Upper lobe of right lung (tissue), 1 donor: ENCODE results near the gene TM9SF4. TPM values are rescaled to one million over a fixed set of nuclear protein-coding genes. Genes with fewer than 3 reads are reported as not detected.
A peak's percentile ranks its signal among the peaks of the same experiment; 100 is the strongest.

ENCODE experiments used
- ATAC-seq: fragments of 200-7000 bp; cut with Tn5 transposase; one replicate; pipeline ENCODE4 v1.9.1; 2020; ENCODE audit warnings: mild to moderate bottlenecking, moderate library complexity
- DNase-seq: peaks from one replicate; pipeline ENCODE4 v3.0.0-alpha.2; 2020
- H3K27ac ChIP-seq: fragments of 200-600 bp; one replicate; pipeline ENCODE4 v1.8.0; 2022
- H3K27me3 ChIP-seq: fragments of 200-600 bp; one replicate; pipeline ENCODE4 v1.8.0; 2022; ENCODE audit warnings: mild to moderate bottlenecking
- H3K36me3 ChIP-seq: fragments of 200-600 bp; one replicate; pipeline ENCODE4 v1.8.0; 2022
- H3K4me1 ChIP-seq: fragments of 200-600 bp; one replicate; pipeline ENCODE4 v1.8.0; 2022
- H3K4me3 ChIP-seq: fragments of 200-600 bp; one replicate; pipeline ENCODE4 v1.8.0; 2022; ENCODE audit warnings: mild to moderate bottlenecking
- H3K9me3 ChIP-seq: fragments of 200-600 bp; one replicate; pipeline ENCODE4 v1.8.0; 2022
- CTCF ChIP-seq: fragments of 200-600 bp; IDR thresholded peaks from one replicate; pipeline ENCODE4 v1.8.0; 2022; ENCODE audit warnings: antibody characterized with exemption
- intact Hi-C: fragments of 100-400 bp; cut with DNase I; formaldehyde crosslinking; loops from one replicate; pipeline ENCODE4 v1.11.0; 2022
- total RNA-seq: library from RNA; stranded (reverse); fragmentation: NEBNext Ultra II Directional; extraction: Animal tissue kit (Norgen Biotek cat#: 25700); gene quantifications from one replicate; pipeline ENCODE4 v1.2.1, GENCODE V29; 2021
- donor health status: DM: no; HTN: yes; CAD: no; lungs with severe emphysema.

TM9SF4 gene
- total RNA-seq, 1 donor from 2014 or later, result 49.2 TPM

- no peak for TF ChIP-seq CTCF
- DNase-seq, result no peak
- Histone ChIP-seq H3K4me1 (peaks cover 66% of the 10 kb centered on the region), H3K27ac (peak overlapping the region; percentile 92), H3K9me3 (no peaks in the 10 kb centered on the region), H3K36me3 (peaks cover 12% of the 10 kb centered on the region), H3K4me3 (peak overlapping the region; percentile 99), H3K27me3 (no peaks in the 10 kb centered on the region)
- no peak for ATAC-seq
- intact Hi-C loops, result no loop called here
Measured at GRCh38 chr20:32205843-32206759, 96.6 kb downstream of the TM9SF4 start.

- H3K27me3 ChIP-seq, result no peaks in the 10 kb centered on the region
- H3K4me1 ChIP-seq, result peaks cover 57% of the 10 kb centered on the region
- ATAC-seq (peak; percentile 0), DNase-seq (no peak)
- no peaks in the 10 kb centered on the region for H3K9me3 ChIP-seq
- H3K4me3 ChIP-seq, result peak overlapping the region; percentile 99
- peak overlapping the region; percentile 92 for H3K27ac ChIP-seq
- H3K36me3 ChIP-seq, result peaks cover 12% of the 10 kb centered on the region
- intact Hi-C loops, result no loop called here
- no peak for TF ChIP-seq CTCF
Measured at GRCh38 chr20:32206760-32207625, 97.5 kb downstream of the TM9SF4 start.

- intact Hi-C loops, result no loop called here
- no peak for TF ChIP-seq CTCF
- peaks cover 16% of the 10 kb centered on the region for H3K36me3 ChIP-seq
- ATAC-seq (peak; percentile 97), DNase-seq (peak; percentile 96)
- no peaks in the 10 kb centered on the region for H3K9me3 ChIP-seq
- peaks cover 49% of the 10 kb centered on the region for H3K4me1 ChIP-seq
- no peaks in the 10 kb centered on the region for H3K27me3 ChIP-seq
- H3K4me3 ChIP-seq, result peak within 1 kb of the TSS; percentile 99
- peak within 1 kb of the TSS; percentile 92 for H3K27ac ChIP-seq
Measured at GRCh38 chr20:32207626-32208498, 98.3 kb downstream of the TM9SF4 start, which contains the start of the genes PLAGL2 and POFUT1. TSS of gene PLAGL2 (minus strand) at chr20:32207743. CDS start at chr20:32202178, 5,565 bp downstream. TSS of gene POFUT1 (plus strand) at chr20:32207880. CDS start at chr20:32207942, 62 bp downstream.

- Histone ChIP-seq H3K9me3 (no peaks in the 10 kb centered on the region), H3K27me3 (no peaks in the 10 kb centered on the region), H3K27ac (peak overlapping the region; percentile 92), H3K4me1 (peaks cover 43% of the 10 kb centered on the region), H3K4me3 (peak overlapping the region; percentile 99), H3K36me3 (peaks cover 17% of the 10 kb centered on the region)
- intact Hi-C loops, result no loop called here
- TF ChIP-seq CTCF, result no peak
- no peak for ATAC-seq
- no peak for DNase-seq
Measured at GRCh38 chr20:32208499-32209154, 99.1 kb downstream of the TM9SF4 start.
